ENCODE measurements around the gene SNTA1. TPM values are rescaled to one million over a fixed set of nuclear protein-coding genes. Genes with fewer than 3 reads are reported as not detected.

SNTA1 gene
- polyA plus RNA-seq, 1 donor from 2014 or later, result 13.2 TPM

DNA sequence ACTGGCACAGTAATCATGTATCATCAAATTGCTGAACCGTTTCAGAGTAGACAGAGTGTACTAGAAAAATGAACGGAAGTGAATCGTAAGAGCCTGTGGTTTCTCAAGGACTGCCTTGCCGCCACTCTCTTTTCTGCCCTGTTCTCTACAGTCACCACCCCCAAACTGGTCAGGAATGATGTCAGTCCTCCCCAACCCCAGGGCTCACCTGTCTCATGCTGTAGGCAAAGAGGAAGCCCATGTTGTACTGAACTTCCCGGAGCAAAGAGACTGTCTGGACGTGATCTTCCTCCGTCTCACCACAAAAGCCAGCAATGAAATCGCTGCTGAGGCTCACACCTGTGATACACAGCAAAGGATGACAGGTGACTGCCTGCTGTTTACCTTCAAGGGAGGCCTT is 73.3 kb downstream of the SNTA1 start:
- H3K36me3 Mint-ChIP-seq, result peaks cover 5% of the 10 kb centered on the region

DNA sequence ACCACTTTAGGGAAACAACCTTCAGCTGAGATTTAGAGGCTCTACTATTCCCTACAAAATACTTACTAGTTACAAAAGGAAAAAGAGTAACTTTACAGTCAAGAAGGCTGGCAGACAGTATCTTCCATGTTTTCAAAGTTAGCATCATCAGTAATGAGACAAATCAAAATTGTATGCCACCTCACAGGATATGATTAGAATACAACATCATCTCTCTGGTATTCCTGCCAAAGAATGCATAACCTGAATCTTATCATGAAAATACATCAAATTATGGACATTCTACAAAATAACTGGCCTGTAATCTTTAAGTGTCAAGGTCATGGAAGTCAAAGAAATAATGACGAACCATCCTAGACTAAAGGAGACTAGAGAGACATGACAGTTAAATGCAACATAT is 80.7 kb downstream of the SNTA1 start:
- Mint-ChIP-seq H3K9me3 (no peaks in the 10 kb centered on the region), H3K4me1 (no peaks in the 10 kb centered on the region), H3K27ac (no peak overlapping the region), H3K36me3 (peaks cover 14% of the 10 kb centered on the region), H3K4me3 (no peak overlapping the region), H3K27me3 (no peaks in the 10 kb centered on the region)

More for the DNA sequence above, 73.3 kb downstream of the SNTA1 start:
- Mint-ChIP-seq H3K9me3 (no peaks in the 10 kb centered on the region), H3K27me3 (no peaks in the 10 kb centered on the region), H3K4me3 (peak overlapping the region in 3 of 4 donors; percentile 21 to 74 (median 72)), H3K4me1 (peaks cover 11 to 26% (median 21%) of the 10 kb centered on the region in 3 donors), H3K27ac (peak overlapping the region; percentile 87 to 97 (median 95))

DNA sequence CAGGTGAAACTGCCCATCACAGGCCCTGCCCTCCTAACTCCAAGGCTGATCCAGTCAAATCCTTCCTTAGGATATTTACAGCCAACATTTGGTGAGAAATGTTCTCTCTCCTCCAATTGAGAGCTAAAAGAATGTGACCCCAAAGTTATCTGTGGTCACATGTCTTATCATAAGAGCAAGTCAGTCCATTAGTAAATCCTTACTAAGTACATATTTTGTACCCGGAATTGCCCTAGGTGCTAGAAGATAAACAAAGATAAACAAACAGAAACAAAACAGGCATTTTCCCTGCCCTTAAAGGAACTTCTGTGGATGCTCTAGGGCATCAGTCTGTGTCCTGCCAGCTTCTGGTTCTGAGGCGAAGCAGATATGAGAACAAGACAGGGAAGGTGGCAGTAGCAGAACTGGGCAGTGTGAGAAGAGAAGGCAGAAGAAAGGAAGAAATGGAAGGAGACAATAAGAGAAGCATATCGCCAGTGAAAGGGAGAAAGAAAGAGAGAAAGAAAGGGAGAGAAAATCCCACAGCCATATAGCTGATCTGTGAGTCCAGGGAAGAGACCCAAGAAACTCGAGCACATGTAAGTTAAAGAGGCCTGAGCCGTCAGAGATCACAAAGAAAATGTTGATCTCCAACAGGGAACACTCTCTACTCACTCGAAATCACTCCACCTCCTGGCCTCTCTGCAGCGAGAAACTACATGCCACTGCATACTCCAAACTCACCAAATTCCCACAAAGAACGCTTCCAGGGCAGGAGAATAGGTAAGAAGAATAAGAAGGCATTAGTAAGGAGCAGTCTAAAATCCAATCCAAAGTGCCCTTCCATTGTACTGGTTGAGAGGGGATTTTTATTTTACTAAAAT is 83.9 kb downstream of the SNTA1 start:
- Mint-ChIP-seq H3K4me3 (no peak overlapping the region), H3K27ac (peak overlapping the region in 1 of 3 donors; percentile 46), H3K27me3 (no peaks in the 10 kb centered on the region), H3K9me3 (no peaks in the 10 kb centered on the region), H3K4me1 (no peaks in the 10 kb centered on the region), H3K36me3 (peaks cover 13% of the 10 kb centered on the region)

Other genes starting within 250 kb of the SNTA1 start
- not detected for gene BPIFA3, start 226.4 kb downstream of the SNTA1 start, polyA plus RNA-seq
- not detected for gene BPIFA1, start 207.8 kb downstream of the SNTA1 start, polyA plus RNA-seq
- gene BPIFB1, start 160.5 kb downstream of the SNTA1 start, polyA plus RNA-seq, result not detected
- gene CDK5RAP1, start 42.2 kb downstream of the SNTA1 start, polyA plus RNA-seq, result 29.0 TPM
- 22.8 TPM for gene CBFA2T2, start 46.3 kb upstream of the SNTA1 start, polyA plus RNA-seq
- gene C20orf144, start 218.6 kb upstream of the SNTA1 start, polyA plus RNA-seq, result not detected
- gene ACTL10, start 223.2 kb upstream of the SNTA1 start, polyA plus RNA-seq, result 12.0 TPM
- 4.1 TPM for gene NECAB3, start 230.7 kb upstream of the SNTA1 start, polyA plus RNA-seq
- 0.43 TPM for gene E2F1, start 242.6 kb upstream of the SNTA1 start, polyA plus RNA-seq

Data from IgD-negative memory B cell (primary cell).